GM10248 (cell line): ENCODE data around the gene EFS.

ENCODE experiments used
- CTCF ChIA-PET: fragments of 300-600 bp; sonication (Branson Sonifier 250); formaldehyde crosslinking; extraction: SDS; loops from one replicate; lab custom pipeline; 2021; ENCODE audit warnings: antibody characterized with exemption; lab: Yijun Ruan, JAX
- POLR2A ChIA-PET: fragments of 350-650 bp; sonication (Branson Sonifier 250); formaldehyde crosslinking; extraction: SDS; loops from one replicate; lab custom pipeline; 2020; ENCODE audit warnings: antibody characterized with exemption; lab: Yijun Ruan, JAX
- DNase-seq: peaks from one replicate; pipeline ENCODE4 v3.0.0; 2012; ENCODE audit errors: extremely low spot score
- TF ChIP-seq, protein P1 (sequence below): IDR thresholded peaks from 2 replicates; pipeline ENCODE4 v1.5.1; 2012; ENCODE audit warnings: mild to moderate bottlenecking, low read depth; ENCODE audit errors: extremely low read depth, missing control alignments, control extremely low read depth

EFS gene

DNA sequence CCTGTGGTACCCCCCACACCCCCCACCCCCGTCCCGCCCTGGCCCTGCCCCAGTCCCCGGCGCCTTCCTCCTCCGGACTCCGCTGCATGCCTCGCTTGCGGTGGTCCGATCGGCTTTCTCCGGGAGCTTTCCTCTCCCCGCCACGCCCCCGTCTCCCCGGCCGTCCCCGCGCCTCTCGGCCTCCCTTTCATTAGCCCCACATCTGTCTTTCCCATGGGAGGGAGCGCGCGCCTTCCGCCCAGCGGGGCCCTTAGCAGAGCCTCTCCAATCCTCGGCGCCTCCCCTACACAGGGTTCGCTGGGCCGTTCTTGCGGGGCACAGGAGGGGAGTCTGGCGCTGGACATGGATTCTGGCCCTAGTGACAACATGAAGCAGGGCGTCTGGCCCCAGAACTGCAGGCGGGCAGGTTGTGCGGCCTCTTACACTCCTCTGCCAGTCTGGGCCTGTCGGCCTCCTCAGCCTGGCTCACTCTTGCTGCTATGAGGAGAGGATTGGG, 1.5 kb upstream of the EFS start:
- CTCF ChIA-PET, result interaction anchor here (1.3 kb wide), 1 partner anchor 21 kb away, joined by 3 read pairs; no protein-coding TSS in a partner anchor
- no peak for DNase-seq
- TF ChIP-seq, protein P1, sequence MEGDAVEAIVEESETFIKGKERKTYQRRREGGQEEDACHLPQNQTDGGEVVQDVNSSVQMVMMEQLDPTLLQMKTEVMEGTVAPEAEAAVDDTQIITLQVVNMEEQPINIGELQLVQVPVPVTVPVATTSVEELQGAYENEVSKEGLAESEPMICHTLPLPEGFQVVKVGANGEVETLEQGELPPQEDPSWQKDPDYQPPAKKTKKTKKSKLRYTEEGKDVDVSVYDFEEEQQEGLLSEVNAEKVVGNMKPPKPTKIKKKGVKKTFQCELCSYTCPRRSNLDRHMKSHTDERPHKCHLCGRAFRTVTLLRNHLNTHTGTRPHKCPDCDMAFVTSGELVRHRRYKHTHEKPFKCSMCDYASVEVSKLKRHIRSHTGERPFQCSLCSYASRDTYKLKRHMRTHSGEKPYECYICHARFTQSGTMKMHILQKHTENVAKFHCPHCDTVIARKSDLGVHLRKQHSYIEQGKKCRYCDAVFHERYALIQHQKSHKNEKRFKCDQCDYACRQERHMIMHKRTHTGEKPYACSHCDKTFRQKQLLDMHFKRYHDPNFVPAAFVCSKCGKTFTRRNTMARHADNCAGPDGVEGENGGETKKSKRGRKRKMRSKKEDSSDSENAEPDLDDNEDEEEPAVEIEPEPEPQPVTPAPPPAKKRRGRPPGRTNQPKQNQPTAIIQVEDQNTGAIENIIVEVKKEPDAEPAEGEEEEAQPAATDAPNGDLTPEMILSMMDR, result no peak
- POLR2A ChIA-PET, result no interaction called here

DNA sequence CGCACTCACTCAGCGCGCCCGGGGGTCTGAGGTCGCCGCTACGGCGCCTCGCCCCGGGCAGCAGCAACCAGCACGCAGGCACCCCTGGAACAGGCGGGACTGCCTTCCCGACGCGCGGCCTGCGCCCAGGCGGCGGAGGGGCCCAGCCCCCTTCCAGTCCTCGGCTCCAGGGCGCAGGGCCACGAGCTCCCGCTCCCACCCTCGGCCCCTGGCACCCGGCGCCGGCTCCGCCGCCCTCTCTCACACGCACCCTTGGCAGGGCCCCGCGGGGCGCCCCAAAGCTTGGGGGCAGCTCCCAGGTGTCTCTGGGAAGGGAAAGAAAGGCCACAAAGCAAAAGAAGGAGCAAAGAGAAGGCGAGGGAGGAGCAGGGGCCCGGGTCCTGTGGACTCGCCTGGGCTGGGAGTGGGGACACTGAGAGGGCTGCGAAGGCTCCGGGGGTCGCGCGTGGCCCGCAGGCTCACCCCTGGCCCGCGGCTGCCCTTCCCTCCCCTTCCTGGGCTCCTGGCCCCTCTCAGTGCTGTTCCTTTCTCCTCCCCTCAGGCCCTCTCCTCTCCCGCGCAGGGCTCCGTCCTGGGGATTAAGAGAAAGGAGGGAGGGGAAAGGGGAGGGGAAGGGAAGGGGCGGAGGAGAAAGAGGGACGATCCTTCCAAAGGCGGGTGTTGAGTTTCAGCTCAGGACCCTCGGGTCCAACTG, 907 bp upstream of the EFS start:
- ChIA-PET CTCF (no interaction called here), POLR2A (no interaction called here)
- DNase-seq, result no peak
- TF ChIP-seq, protein P1, result no peak

DNA sequence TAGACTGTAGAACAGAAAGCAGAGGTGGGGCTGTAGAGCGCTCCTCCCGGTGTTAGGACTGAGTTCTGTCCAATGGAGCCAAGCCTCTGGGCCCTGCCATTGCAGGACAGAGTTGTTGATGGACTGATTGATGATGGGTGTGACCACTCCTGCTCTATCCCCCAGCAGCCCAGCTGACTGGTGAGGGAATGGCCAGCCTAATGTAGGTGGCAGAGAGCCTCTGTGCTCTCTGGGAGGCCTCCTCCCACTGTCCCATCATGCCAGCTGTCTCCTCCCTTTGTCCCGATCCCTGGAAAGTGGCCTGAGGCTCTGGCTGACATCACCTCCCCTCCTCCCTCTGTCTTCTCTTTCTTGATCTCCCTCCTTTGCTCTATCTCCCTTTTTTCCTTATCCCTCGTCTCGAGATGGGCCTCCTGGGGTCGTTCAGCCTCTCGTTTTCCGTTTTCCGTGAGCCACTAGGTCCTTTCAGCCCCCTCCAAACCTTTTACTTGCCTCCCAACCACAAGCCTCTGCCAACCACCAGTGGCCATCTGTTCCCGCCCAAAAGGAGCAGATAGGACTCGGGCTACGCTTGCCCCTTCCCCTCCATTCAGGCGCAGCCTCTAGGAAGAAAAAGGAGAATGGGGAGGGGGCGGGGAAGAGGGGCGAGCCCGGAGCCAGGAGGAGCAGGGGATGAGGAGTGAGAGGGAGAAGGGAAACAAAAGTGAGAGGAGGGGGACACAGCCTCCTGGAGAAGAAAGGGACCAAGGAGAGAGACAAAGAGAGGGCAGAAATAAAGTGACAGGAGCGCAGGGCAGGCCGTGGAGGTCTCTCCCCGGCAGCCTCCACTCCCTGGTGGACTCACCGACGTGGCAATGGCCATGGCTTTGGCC, 572 bp downstream of the EFS start:
- TF ChIP-seq, protein P1, result no peak
- POLR2A ChIA-PET, result no interaction called here
- CTCF ChIA-PET, result no interaction called here
- no peak for DNase-seq

DNA sequence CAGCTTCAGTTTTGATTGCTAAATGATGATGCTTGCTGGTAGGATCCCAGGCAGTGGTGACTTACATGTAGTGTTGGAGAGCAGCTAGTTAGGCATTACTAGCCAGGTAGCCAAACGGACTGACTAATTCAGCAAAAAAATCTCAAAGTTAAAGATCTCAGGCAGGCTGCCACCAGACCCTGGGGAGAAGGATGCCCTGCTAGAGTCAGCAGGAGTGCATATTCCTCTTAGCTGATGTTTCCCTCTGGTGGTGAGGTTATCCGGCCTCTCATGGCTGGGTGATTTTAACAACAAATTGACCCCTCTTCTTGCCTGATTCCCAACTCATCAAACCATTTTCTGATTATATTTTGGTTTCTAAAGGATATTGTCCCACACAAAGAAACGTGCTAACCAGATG, 2.8 kb downstream of the EFS start:
- CTCF ChIA-PET, result interaction anchor here (1.1 to 1.5 kb wide), 4 partner anchors 11 to 41 kb away, joined by 3 to 6 read pairs (median 3); partner anchors contain the start of genes IL25 and PABPN1
- no peak for DNase-seq
- TF ChIP-seq, protein P1, result no peak
- POLR2A ChIA-PET, result no interaction called here

DNA sequence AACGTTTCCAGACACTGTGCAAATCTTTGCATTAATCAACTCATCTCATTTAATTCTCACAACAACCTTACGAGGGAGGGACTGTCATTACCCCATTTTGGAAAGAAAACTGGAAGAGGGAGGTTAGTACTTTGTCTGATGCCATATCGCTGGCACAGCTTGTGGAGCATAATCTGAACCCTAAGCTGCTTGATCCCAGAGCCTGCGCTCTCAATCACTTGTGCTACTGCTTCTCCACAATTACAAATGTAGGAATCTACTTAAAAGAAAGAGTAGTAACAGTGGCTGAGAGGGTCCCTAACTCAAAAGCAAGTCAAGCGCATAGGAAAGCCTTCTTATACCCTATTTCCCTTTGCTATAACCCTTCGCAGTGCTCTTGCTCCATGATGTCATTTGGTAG, 3.2 kb downstream of the EFS start:
- ChIA-PET CTCF (interaction anchor here (1.1 to 1.5 kb wide), 4 partner anchors 11 to 40 kb away, joined by 3 to 6 read pairs (median 3); partner anchors contain the start of genes IL25 and PABPN1), POLR2A (no interaction called here)
- TF ChIP-seq, protein P1, result no peak
- no peak for DNase-seq

DNA sequence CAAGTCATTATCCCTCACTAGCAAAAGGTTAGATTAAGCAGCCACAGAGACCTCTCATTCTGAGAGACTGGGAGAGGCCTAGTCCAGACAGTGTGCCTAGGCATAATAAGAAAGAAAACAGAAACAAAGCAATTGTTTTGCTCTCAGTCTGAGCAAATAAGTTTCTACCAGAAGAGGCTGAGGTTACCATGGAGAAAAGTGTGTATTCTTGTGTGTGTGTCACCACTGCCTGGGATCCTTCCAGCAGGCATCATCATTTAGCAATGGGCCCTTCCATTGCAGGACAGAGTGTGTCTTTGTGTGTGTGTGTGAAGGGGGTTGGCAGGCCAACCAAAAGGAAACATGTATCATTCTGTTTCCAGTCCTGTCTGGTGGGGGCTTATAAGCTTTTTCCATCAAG, 3.7 kb downstream of the EFS start:
- ChIA-PET CTCF (interaction anchor here (1.1 to 1.5 kb wide), 5 partner anchors 11 to 40 kb away, joined by 3 to 6 read pairs (median 3); partner anchors contain the start of genes IL25 and PABPN1), POLR2A (no interaction called here)
- TF ChIP-seq, protein P1, result no peak
- no peak for DNase-seq
